ENCODE measurements around the gene OSCP1. TPM values are rescaled to one million over a fixed set of nuclear protein-coding genes. Genes with fewer than 3 reads are reported as not detected.
"Not testable (repeated sequence)": the region's sequence is repeated elsewhere in the genome, so short reads cannot be mapped to it uniquely, and the experiment has no call there.

The OSCP1 gene
- total RNA-seq, 1 donor from 2014 or later, result 17.1 TPM

GRCh38 chr1:36487906-36488305, 37.7 kb upstream of the OSCP1 start:
- Histone ChIP-seq H3K27ac (peak overlapping the region; percentile 80), H3K36me3 (no peaks in the 10 kb centered on the region), H3K27me3 (ENCODE audit: low read depth) (no peaks in the 10 kb centered on the region), H3K4me3 (no peak overlapping the region), H3K4me1 (peaks cover 28% of the 10 kb centered on the region), H3K9me3 (no peaks in the 10 kb centered on the region)
- intact Hi-C loops (cut with DNase I), result no loop called here
- DNase-seq, result no peak
- no peak for ATAC-seq
- no peak for TF ChIP-seq CTCF (IDR thresholded peaks at IDR 0.05)

GRCh38 chr1:36487336-36487725, 37.1 kb upstream of the OSCP1 start:
- peak overlapping the region; percentile 80 for H3K27ac ChIP-seq

GRCh38 chr1:36486439-36487335, 36.4 kb upstream of the OSCP1 start:
- Histone ChIP-seq H3K9me3 (no peaks in the 10 kb centered on the region), H3K27ac (peak overlapping the region; percentile 80), H3K27me3 (ENCODE audit: low read depth) (no peaks in the 10 kb centered on the region), H3K4me1 (peaks cover 34% of the 10 kb centered on the region), H3K4me3 (peak overlapping the region; percentile 3), H3K36me3 (no peaks in the 10 kb centered on the region)
- intact Hi-C loops (cut with DNase I), result no loop called here
- no peak for TF ChIP-seq CTCF (IDR thresholded peaks at IDR 0.05)
- DNase-seq, result peak; percentile 93
- peak; percentile 90 to 92 for ATAC-seq

More at GRCh38 chr1:36487336-36487725, 37.1 kb upstream of the OSCP1 start:
- H3K4me3 ChIP-seq; H3K36me3 ChIP-seq; intact Hi-C loops (cut with DNase I); DNase-seq; ATAC-seq; H3K27me3 ChIP-seq (ENCODE audit: low read depth); H3K9me3 ChIP-seq: not testable (repeated sequence)
- peaks cover 34% of the 10 kb centered on the region for H3K4me1 ChIP-seq

DNA sequence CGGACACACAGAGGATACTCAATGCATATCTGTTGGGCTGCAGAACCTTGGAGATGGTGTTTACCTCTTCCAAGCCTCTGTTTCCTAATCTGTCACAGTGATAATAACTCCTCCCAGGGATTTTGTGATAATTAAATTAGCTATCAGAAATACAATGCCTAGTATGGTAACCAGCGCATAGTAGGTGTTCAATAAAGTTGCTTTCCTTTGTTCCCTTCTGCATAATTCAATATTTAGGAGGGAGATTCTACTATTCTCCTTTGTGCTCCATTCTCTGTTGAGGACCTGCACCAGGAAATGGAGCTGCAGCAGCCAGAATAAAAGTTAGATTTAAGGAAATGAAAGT, 35.8 kb upstream of the OSCP1 start:
- Histone ChIP-seq H3K27me3 (ENCODE audit: low read depth) (no peaks in the 10 kb centered on the region), H3K9me3 (no peaks in the 10 kb centered on the region), H3K36me3 (no peaks in the 10 kb centered on the region), H3K4me1 (peaks cover 40% of the 10 kb centered on the region), H3K4me3 (peak overlapping the region; percentile 3), H3K27ac (peak overlapping the region; percentile 80)
- intact Hi-C loops (cut with DNase I), result no loop called here
- no peak for TF ChIP-seq CTCF (IDR thresholded peaks at IDR 0.05)
- ATAC-seq, result no peak
- no peak for DNase-seq

GRCh38 chr1:36484099-36484498, 33.8 kb upstream of the OSCP1 start:
- Histone ChIP-seq H3K27ac (peak overlapping the region; percentile 82), H3K4me3 (no peak overlapping the region), H3K9me3 (no peaks in the 10 kb centered on the region), H3K27me3 (ENCODE audit: low read depth) (no peaks in the 10 kb centered on the region), H3K36me3 (no peaks in the 10 kb centered on the region), H3K4me1 (peaks cover 40% of the 10 kb centered on the region)
- TF ChIP-seq CTCF (IDR thresholded peaks at IDR 0.05), result no peak
- intact Hi-C loops (cut with DNase I), result no loop called here
- ATAC-seq (no peak), DNase-seq (no peak)

DNA sequence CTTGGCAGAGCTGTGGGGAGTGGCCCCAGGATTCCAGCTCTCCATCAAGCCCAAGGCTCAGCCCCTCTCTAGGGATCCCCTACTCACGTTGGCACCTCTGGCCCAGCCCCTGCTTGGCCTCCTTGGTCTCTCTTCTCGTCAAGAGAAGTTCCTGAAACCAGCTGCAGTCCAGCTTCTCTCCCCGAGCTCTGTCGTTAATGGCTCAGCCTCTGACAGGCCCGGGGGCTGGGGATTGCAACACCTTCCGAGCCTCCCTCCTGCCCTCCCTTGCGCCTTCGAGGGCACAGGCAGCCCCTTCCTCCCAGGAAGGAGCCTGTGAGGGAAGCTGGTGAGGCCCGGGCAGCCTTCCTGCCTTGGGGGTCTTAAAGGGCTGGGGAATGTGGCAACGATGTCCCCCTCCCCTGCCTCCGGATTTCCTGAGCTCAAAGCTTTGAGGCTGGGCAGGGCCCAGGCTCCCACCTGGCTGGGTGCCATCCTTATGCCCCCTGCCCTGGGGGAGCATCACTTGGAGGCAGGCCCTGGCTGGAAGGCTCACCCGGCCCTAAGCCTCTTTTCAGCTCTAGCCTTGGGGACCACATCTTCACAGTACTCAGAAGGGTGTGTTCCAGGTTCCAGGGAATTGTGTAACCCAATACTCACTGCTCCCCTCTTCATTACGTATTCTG, 32.6 kb upstream of the OSCP1 start, which contains the start of gene CSF3R:
TSS of gene CSF3R (minus strand) at position 190 of the 665 bp plus-strand sequence. CDS start 3,417 bp downstream, outside the sequence.
- Histone ChIP-seq H3K4me1 (peaks cover 40% of the 10 kb centered on the region), H3K9me3 (no peaks in the 10 kb centered on the region), H3K27ac (peak within 1 kb of the TSS; percentile 82), H3K36me3 (no peaks in the 10 kb centered on the region), H3K27me3 (ENCODE audit: low read depth) (no peaks in the 10 kb centered on the region), H3K4me3 (peak within 1 kb of the TSS; percentile 56)
- intact Hi-C loops (cut with DNase I), result no loop called here
- ATAC-seq, result peak; percentile 27 to 37
- DNase-seq, result peak; percentile 76
- TF ChIP-seq CTCF (IDR thresholded peaks at IDR 0.05), result no peak
